Right lobe of liver (tissue), 4 donors: ENCODE measurements around the gene CHST8.

Source experiments
- POLR2A ChIP-seq: fragments of 450-650 bp; IDR thresholded peaks from one replicate; pipeline ENCODE4 v1.6.1; 2017; ENCODE audit warnings: antibody characterized with exemption, mild to moderate bottlenecking
- TF ChIP-seq, protein P1 (sequence below), 4 donors: fragments of 200-600 bp in 3 of 4; fragments of 450-650 bp in 1 of 4; IDR thresholded peaks; one replicate each; pipeline versions ENCODE4 v1.5.1 to v1.8.0; 2016 to 2022; ENCODE audit warnings: antibody characterized with exemption in 4 of 4, mild to moderate bottlenecking in 2 of 4
- donor health status: DM: no; HTN: no; CAD: no.
- donor health status: DM: no; HTN: no; CAD: no.
- donor health status: DM: no; HTN: yes; CAD: no.

GRCh38 chr19:33649627-33650305, 28.0 kb downstream of the CHST8 start:
- TF ChIP-seq, protein P1, sequence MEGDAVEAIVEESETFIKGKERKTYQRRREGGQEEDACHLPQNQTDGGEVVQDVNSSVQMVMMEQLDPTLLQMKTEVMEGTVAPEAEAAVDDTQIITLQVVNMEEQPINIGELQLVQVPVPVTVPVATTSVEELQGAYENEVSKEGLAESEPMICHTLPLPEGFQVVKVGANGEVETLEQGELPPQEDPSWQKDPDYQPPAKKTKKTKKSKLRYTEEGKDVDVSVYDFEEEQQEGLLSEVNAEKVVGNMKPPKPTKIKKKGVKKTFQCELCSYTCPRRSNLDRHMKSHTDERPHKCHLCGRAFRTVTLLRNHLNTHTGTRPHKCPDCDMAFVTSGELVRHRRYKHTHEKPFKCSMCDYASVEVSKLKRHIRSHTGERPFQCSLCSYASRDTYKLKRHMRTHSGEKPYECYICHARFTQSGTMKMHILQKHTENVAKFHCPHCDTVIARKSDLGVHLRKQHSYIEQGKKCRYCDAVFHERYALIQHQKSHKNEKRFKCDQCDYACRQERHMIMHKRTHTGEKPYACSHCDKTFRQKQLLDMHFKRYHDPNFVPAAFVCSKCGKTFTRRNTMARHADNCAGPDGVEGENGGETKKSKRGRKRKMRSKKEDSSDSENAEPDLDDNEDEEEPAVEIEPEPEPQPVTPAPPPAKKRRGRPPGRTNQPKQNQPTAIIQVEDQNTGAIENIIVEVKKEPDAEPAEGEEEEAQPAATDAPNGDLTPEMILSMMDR (IDR thresholded peaks at IDR 0.05), result no peak
- TF ChIP-seq POLR2A, result no peak
